ENCODE measurements around the gene MED9.

The MED9 gene

DNA sequence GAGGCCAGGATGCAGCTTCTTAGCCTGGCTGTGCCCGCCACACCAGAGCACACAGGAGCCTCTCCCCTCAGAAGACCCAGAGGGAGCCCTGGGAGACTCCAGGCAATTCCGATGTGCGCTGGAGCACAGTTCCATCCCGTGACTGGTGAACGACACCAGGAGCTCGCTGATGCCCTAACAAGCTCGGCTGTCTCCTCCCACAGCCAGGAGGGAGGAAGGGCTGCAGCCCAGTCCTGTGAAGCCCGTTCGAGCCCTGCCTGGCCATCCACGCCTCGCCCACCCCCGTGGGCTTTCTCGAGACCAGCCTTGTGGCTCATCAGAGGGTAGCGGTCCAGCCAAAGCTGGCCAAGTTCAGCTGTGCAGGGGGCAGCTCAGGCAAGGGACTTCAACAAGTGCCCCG lies 41.2 kb downstream of the MED9 start:
- DNase-seq = no peak

DNA sequence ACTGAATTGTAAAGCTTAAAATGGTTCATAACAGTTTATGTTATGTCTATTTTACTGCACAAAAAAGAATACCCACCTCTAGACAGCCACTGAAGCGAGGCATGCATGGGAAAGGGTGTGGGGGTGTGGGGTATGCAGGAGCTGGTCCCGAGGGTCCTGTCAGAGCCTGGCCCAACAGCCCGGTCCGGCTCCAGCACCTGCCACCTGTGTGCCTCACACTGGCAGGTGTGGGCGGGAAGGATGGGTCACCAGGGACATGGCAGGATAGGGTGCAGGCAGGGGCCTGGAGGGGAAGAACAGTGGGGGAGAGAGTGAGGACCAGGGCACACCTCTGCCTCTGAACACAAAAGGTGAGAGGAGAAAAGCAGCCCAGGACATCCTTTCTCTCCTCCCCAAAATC lies 42.2 kb downstream of the MED9 start:
- DNase-seq = no peak

- no peak for DNase-seq
Observed at GRCh38 chr17:17519886-17520285, 43.1 kb downstream of the MED9 start.

DNA sequence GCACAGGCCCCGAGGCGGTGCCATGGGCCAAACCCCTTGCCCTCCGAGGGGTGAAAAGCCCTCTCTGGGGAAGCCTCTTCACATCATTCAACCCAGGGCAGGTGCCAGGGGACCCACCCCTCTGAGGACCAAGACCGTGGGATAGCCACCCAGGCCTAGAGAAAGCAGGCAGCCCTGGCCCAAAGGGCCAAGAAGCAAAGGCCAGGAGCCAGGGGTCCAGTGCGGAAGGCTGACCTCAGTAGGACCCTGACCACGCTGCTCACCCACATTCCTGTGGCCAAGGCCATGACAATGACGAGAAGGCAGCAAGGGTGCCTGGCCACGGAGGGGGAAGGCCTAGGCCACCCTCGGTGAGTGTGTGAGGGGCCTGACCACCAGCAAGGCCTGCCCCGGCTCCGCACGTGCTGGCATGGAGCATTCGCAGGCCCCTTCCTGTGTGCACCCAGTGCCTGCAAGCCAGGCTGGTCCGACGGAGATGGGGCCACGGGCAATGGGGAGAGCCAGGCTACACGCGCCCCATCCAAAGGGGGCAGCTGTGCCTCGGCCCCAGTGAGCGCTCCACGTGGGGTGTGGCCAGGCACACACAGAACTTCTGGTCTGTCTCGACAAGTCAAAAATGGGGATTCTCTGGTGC lies 43.9 kb downstream of the MED9 start:
- DNase-seq = no peak

GRCh38 chr17:17523001-17523730 lies 46.4 kb downstream of the MED9 start:
- no peak for DNase-seq

- no peak for DNase-seq
Observed at GRCh38 chr17:17523731-17524490, 47.1 kb downstream of the MED9 start.

DNA sequence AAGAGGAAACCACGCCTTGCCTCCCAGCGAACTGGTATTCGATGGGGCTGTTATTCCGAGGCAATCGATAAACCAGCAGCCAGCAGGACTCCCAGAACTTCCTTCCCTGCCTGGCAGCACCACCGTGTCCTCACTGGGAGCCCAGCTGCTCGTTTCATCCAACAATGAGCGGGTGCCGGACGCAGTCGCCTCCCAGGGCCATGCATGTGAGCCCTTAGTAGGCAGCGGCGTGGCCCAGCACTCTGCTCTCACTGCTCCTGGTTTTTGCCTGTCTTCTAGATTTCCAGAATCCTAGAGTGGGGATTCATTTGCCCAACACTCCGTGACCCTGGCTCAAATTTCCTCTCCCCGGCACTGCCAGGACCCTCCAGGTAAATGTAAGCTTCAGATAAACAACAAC lies 48.5 kb downstream of the MED9 start:
- no peak for DNase-seq

- no peak for DNase-seq
Observed at GRCh38 chr17:17525956-17526355, 49.2 kb downstream of the MED9 start.

- DNase-seq = no peak
Observed at GRCh38 chr17:17526369-17526768, 49.6 kb downstream of the MED9 start.

DNA sequence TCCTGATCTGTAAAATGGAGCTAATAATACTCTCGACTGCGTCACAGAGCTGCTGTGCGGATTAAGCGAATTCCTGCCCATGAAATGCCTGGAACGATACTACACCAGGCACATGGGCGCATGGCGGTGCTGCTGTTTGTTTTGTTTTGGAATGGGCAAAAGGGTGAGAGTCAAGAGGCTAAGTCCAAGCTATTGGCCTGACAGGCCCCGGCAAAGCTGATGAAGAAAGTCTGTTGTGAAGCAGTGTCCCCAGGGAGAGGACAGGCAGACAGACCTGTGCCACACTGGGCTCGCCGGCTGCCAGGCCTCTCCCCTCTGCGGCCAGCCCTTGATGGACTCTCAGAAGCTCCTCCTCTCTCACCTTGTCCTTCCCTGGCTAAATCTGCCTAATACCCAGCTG lies 50.7 kb downstream of the MED9 start:
- DNase-seq = no peak

DNA sequence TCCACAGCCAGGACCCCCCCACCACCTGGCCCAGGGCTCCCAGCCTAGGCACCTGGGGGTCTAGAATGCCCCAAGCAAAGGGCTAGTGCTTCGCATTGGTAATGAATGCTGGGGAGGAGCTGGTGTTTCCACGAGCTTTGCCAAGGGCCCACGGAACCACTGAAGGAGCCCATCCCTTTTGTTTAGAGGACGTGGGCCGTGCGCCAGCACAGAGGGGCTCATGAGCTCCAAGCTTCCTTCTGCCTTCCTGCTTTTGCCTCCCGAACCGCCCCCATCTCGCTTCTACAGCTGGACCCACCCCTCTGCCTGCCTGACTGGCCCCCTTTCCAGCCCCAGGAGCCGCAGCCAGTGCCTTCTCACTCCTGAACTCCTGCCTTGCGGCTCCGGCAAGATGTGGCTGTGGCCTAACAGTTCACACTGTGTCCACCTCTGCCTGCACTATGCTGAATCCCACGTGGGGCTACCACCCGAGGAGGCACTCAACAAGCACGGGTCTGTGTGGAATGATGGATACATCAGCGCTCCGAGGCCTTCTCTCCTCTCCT lies 51.2 kb downstream of the MED9 start:
- DNase-seq = no peak

- no peak for DNase-seq
Observed at GRCh38 chr17:17528696-17529652, 52.2 kb downstream of the MED9 start.

GRCh38 chr17:17531156-17531555 lies 54.4 kb downstream of the MED9 start:
- DNase-seq = no peak

DNA sequence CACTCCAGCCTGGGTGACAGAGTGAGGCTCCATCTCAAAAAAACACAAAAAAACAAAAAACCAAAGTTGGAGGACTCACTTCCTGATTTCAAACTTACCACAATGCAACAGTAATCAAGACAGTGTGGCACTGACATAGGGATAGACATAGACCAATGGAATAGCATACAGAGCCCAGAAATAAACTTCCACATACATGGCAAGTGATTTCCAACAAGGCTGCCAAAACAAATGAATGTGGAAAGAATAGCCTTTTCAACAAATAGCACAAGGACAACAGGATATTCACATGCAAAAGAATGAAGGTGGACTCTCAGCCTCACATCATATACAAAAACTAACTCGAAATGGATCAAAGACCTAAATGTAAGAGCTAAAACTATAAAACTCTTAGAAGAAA lies 56.2 kb downstream of the MED9 start:
- no peak for DNase-seq

DNA sequence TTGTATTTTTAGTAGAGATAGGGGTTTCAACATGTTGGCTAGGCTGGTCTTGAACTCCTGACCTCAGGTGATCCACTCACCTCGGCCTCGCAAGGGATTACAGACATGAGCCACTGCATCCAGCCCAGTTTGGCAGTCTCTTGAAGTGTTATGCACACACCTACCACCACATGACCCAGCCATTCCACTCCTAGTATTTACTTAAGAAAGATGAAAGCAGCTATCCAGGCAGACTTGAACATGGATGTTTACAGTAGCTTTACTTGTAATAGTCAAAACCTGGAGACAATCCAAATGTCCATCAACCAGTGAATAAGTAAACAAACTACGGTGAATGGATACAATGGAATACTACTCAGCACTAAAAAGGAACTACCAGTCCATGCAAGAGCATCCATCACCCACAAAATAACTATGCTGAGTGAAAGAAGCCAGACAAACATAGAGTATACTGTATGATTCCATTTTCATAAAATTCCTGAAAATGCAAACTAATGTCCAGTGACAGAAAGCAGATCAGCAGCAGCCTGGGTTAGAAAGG lies 57.2 kb downstream of the MED9 start:
- no peak for DNase-seq

- DNase-seq = no peak
Observed at GRCh38 chr17:17535957-17536356, 59.2 kb downstream of the MED9 start.

GRCh38 chr17:17536702-17537101 lies 59.9 kb downstream of the MED9 start:
- DNase-seq = no peak

DNA sequence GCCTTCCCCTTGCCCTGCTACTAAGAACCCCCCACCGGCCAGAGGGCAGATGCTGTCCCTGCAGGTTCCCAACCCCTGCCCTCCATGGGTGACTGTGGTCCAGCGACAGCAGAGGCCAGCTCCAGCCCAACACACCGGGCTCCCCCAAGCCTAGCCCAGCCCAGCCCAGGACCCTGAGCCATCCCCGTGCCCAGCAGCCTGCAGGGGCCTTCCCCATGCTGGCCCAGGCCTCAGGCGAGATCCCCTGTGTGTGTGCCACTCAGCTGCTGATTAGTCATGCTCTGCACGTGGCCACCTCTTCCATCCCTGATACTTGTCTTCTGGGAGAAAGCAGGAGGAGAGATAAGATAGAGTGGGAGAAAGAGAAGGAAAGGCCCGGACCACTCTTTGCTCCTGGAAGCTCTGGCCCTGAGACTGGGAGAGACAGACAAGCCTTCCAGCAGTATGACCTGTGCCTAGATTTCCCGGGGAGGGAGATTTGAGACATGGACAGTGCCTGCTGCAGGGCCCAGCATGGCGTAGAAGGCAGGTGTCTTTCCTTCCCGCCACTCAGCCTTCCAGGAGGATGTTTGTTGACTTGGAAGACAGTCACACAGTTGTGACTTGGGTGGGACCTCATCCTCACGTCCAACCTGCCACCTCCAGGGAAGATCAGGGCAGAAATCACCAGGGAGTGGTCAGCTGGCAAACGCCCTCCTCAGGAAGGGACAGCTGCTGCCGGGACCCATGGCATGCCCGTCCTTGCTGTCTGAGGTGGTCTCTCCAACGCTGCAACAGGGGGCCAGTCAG lies 60.7 kb downstream of the MED9 start:
- DNase-seq = no peak

GRCh38 chr17:17538417-17539391 lies 61.9 kb downstream of the MED9 start:
- DNase-seq = no peak

DNA sequence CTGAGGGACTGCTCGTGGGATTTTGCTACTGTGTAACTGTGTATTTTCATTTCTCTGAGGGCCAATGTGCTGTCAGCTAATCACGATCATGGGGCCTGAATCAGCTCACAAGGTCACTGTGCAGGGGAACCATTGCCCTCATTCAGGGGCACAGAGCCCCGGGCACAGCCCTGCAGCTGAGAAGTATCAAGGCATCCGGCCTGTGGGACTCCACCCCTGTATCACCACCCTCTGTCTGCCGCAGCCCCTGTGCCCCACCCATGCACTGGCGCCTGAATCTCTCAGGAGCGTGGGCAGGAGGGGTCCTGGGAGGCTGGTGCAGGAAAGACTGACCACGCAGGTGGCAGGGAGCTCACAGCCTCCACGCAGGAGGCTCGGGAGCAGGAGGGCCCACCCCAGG lies 62.8 kb downstream of the MED9 start:
- DNase-seq = no peak

All from activated CD4-positive, CD25-positive, alpha-beta regulatory T cell (primary cell).